ENCODE measurements around the gene PRND. TPM values are rescaled to one million over a fixed set of nuclear protein-coding genes. Genes with fewer than 3 reads are reported as not detected.

PRND gene
- total RNA-seq, 1 donor from 2014 or later: not detected

DNA sequence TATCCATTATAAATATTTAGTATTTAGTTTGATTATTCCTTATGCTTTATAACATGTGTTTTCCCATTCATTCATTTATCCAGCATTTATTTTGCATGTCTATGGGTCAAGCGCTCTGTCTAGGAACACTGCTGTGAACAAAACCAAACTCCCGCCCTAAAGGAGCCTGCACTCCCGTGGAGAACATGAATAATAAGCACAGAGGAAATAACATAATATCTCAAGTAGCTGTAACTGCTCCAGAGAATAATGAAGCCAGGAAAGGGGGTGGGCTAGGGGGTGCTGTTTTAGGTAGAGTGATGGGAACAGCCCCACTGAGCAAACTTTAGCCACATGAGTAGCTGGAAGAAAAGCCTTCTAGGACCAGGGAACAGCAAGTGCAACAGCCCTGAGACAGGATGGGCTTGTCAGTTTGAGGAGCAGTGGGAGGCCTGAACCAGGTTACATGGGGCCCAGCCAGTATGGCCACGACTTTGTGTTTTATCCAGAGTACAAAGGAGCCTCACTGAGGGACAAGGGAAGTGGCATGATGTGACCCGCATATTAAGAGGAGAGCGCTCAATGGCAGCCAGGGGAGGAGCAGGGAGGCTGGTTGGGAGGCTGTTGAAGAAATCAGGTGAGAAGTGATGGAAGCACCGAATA lies 24.4 kb upstream of the PRND start:
- no peaks in the 10 kb centered on the region for H3K9me3 ChIP-seq (replicated peaks)
- H3K36me3 ChIP-seq: peaks cover 27% of the 10 kb centered on the region
- intact Hi-C loops (cut with micrococcal nuclease): no loop called here
- no peak for DNase-seq
- H3K4me3 ChIP-seq: no peak overlapping the region
- no peak overlapping the region for H3K27ac ChIP-seq (replicated peaks)
- TF ChIP-seq, protein P1, sequence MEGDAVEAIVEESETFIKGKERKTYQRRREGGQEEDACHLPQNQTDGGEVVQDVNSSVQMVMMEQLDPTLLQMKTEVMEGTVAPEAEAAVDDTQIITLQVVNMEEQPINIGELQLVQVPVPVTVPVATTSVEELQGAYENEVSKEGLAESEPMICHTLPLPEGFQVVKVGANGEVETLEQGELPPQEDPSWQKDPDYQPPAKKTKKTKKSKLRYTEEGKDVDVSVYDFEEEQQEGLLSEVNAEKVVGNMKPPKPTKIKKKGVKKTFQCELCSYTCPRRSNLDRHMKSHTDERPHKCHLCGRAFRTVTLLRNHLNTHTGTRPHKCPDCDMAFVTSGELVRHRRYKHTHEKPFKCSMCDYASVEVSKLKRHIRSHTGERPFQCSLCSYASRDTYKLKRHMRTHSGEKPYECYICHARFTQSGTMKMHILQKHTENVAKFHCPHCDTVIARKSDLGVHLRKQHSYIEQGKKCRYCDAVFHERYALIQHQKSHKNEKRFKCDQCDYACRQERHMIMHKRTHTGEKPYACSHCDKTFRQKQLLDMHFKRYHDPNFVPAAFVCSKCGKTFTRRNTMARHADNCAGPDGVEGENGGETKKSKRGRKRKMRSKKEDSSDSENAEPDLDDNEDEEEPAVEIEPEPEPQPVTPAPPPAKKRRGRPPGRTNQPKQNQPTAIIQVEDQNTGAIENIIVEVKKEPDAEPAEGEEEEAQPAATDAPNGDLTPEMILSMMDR (IDR thresholded peaks at IDR 0.05; ENCODE audit: borderline replicate concordance): no peak
- no peaks in the 10 kb centered on the region for H3K27me3 ChIP-seq (ENCODE audit: low read depth)
- peaks cover 27% of the 10 kb centered on the region for H3K4me1 ChIP-seq

DNA sequence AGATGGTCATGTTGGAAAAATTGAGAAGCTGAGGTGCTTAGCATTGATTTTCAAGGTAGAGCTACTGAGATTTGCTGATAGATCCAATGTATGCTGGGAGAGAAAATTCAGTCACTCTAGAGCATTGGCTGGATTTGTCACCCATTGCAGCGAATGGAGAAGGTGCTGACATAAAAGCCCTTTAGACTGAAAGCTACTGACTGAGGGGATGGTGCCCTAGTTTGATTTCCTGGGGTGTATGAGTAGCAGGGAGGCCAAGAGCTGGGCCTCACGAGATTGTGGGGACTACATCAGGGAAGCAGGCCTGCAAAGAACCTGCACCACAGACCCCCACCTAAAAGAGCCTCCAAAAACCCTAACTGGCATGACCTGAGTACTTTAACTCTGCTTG lies 23.9 kb upstream of the PRND start:
- no peak for DNase-seq
- Histone ChIP-seq H3K27me3 (ENCODE audit: low read depth) (no peaks in the 10 kb centered on the region), H3K36me3 (peaks cover 27% of the 10 kb centered on the region), H3K4me1 (peaks cover 25% of the 10 kb centered on the region), H3K27ac (replicated peaks) (no peak overlapping the region), H3K4me3 (no peak overlapping the region), H3K9me3 (replicated peaks) (no peaks in the 10 kb centered on the region)
- intact Hi-C loops (cut with micrococcal nuclease): no loop called here
- TF ChIP-seq, protein P1 (IDR thresholded peaks at IDR 0.05; ENCODE audit: borderline replicate concordance): no peak

DNA sequence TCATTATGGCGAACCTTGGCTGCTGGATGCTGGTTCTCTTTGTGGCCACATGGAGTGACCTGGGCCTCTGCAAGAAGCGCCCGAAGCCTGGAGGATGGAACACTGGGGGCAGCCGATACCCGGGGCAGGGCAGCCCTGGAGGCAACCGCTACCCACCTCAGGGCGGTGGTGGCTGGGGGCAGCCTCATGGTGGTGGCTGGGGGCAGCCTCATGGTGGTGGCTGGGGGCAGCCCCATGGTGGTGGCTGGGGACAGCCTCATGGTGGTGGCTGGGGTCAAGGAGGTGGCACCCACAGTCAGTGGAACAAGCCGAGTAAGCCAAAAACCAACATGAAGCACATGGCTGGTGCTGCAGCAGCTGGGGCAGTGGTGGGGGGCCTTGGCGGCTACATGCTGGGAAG lies 22.5 kb upstream of the PRND start:
- Histone ChIP-seq H3K4me1 (peaks cover 37% of the 10 kb centered on the region), H3K27ac (replicated peaks) (no peak overlapping the region), H3K4me3 (no peak overlapping the region), H3K9me3 (replicated peaks) (no peaks in the 10 kb centered on the region), H3K36me3 (peaks cover 20% of the 10 kb centered on the region), H3K27me3 (ENCODE audit: low read depth) (no peaks in the 10 kb centered on the region)
- DNase-seq: no peak
- TF ChIP-seq, protein P1 (IDR thresholded peaks at IDR 0.05; ENCODE audit: borderline replicate concordance): no peak
- intact Hi-C loops (cut with micrococcal nuclease): no loop called here

DNA sequence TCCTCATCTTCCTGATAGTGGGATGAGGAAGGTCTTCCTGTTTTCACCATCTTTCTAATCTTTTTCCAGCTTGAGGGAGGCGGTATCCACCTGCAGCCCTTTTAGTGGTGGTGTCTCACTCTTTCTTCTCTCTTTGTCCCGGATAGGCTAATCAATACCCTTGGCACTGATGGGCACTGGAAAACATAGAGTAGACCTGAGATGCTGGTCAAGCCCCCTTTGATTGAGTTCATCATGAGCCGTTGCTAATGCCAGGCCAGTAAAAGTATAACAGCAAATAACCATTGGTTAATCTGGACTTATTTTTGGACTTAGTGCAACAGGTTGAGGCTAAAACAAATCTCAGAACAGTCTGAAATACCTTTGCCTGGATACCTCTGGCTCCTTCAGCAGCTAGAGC lies 21.8 kb upstream of the PRND start:
- DNase-seq: no peak
- intact Hi-C loops (cut with micrococcal nuclease): no loop called here
- H3K36me3 ChIP-seq: peaks cover 20% of the 10 kb centered on the region

DNA sequence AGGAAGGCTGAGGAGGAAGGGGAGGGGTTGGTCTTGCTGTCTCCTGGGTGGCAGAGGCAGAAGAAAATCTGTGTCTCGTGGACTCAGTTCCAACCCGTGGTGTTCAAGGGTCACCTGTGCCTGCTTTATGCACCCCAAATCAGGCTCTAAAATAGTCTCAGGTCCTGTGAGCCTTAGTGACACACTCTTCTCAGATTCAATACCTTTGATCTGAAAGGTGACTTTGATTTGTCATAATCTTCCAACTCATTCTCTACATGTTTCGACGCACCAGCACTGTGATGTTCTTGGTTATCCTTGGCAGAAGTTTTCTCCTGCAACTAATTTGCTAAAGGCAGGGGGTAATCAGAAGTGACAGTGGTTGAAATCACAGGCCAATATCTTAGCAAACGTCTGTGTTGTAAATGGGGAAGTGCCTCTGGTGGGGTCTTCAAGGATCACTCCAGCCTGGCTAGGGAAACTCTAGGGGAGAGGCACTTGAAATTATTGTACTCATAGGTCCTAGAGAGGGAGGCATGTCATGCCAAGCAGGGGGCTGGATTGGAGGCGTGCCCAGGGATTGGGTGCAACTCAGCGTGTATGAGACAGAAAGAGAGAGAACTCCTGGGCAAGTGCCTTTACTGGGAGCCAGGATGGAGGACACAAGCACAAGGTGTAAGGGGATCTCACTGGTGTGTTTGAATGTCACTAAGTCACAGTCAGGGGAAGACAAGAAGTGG lies 19.0 kb upstream of the PRND start:
- intact Hi-C loops (cut with micrococcal nuclease): no loop called here
- DNase-seq: no peak
- no peaks in the 10 kb centered on the region for H3K27me3 ChIP-seq (ENCODE audit: low read depth)
- TF ChIP-seq, protein P1 (IDR thresholded peaks at IDR 0.05; ENCODE audit: borderline replicate concordance): no peak
- H3K27ac ChIP-seq (replicated peaks): no peak overlapping the region
- no peaks in the 10 kb centered on the region for H3K9me3 ChIP-seq (replicated peaks)
- H3K4me1 ChIP-seq: peaks cover 24% of the 10 kb centered on the region
- no peak overlapping the region for H3K4me3 ChIP-seq
- H3K36me3 ChIP-seq: peaks cover 20% of the 10 kb centered on the region

More for the DNA sequence above, 21.8 kb upstream of the PRND start:
- Histone ChIP-seq H3K27me3 (ENCODE audit: low read depth) (no peaks in the 10 kb centered on the region), H3K27ac (replicated peaks) (no peak overlapping the region), H3K4me3 (no peak overlapping the region), H3K4me1 (peaks cover 39% of the 10 kb centered on the region), H3K9me3 (replicated peaks) (no peaks in the 10 kb centered on the region)
- TF ChIP-seq, protein P1 (IDR thresholded peaks at IDR 0.05; ENCODE audit: borderline replicate concordance): no peak
